KG1 (cell line): ENCODE data around the gene RCOR1.
A peak's percentile ranks its signal among the peaks of the same experiment; 100 is the strongest.
"Not testable (repeated sequence)": the region's sequence is repeated elsewhere in the genome, so short reads cannot be mapped to it uniquely, and the experiment has no call there.

Source experiments
- DNase-seq: peaks from one replicate; lab custom pipeline; 2025; lab: John Stamatoyannopoulos, UW

Gene RCOR1

GRCh38 chr14:102751088-102751487 lies 158.6 kb downstream of the RCOR1 start:
- DNase-seq: no peak

- DNase-seq: no peak
These were observed 159.9 kb downstream of the RCOR1 start for GRCh38 chr14:102752239-102752847.

- no peak for DNase-seq
These were observed 162.2 kb downstream of the RCOR1 start for GRCh38 chr14:102754370-102755262.

GRCh38 chr14:102757646-102758045 lies 165.2 kb downstream of the RCOR1 start:
- DNase-seq: no peak

- DNase-seq: no peak
These were observed 165.6 kb downstream of the RCOR1 start for GRCh38 chr14:102758087-102758486.

GRCh38 chr14:102759456-102760187 lies 167.2 kb downstream of the RCOR1 start:
- no peak for DNase-seq

- no peak for DNase-seq
These were observed 168.2 kb downstream of the RCOR1 start for GRCh38 chr14:102760496-102761193.

- DNase-seq: no peak
These were observed 168.8 kb downstream of the RCOR1 start for GRCh38 chr14:102761206-102761605.

GRCh38 chr14:102764220-102764671 lies 171.8 kb downstream of the RCOR1 start:
- no peak for DNase-seq

GRCh38 chr14:102765770-102766169 lies 173.3 kb downstream of the RCOR1 start:
- not testable (repeated sequence) for DNase-seq

GRCh38 chr14:102768223-102769048 lies 176.0 kb downstream of the RCOR1 start:
- peak; percentile 60 for DNase-seq

- no peak for DNase-seq
These were observed 176.5 kb downstream of the RCOR1 start for GRCh38 chr14:102769049-102769327.

GRCh38 chr14:102770147-102771123 lies 178.0 kb downstream of the RCOR1 start:
- DNase-seq: no peak

- no peak for DNase-seq
These were observed 178.7 kb downstream of the RCOR1 start for GRCh38 chr14:102771144-102771543.

GRCh38 chr14:102772781-102773570 lies 180.5 kb downstream of the RCOR1 start:
- DNase-seq: no peak

- no peak for DNase-seq
These were observed 182.1 kb downstream of the RCOR1 start for GRCh38 chr14:102774391-102775153.

- no peak for DNase-seq
These were observed 183.7 kb downstream of the RCOR1 start for GRCh38 chr14:102775855-102776760.
